Dedifferentiated amniotic fluid mesenchymal stem cell (primary cell): ENCODE measurements around the gene CLDN4.
A peak's percentile ranks its signal among the peaks of the same experiment; 100 is the strongest.
"Not testable (repeated sequence)": the region's sequence is repeated elsewhere in the genome, so short reads cannot be mapped to it uniquely, and the experiment has no call there.

Source experiments
- DNase-seq: peaks from one replicate; pipeline ENCODE4 v3.0.0-alpha.2; 2016; ENCODE audit errors: extremely low spot score

The CLDN4 gene

DNA sequence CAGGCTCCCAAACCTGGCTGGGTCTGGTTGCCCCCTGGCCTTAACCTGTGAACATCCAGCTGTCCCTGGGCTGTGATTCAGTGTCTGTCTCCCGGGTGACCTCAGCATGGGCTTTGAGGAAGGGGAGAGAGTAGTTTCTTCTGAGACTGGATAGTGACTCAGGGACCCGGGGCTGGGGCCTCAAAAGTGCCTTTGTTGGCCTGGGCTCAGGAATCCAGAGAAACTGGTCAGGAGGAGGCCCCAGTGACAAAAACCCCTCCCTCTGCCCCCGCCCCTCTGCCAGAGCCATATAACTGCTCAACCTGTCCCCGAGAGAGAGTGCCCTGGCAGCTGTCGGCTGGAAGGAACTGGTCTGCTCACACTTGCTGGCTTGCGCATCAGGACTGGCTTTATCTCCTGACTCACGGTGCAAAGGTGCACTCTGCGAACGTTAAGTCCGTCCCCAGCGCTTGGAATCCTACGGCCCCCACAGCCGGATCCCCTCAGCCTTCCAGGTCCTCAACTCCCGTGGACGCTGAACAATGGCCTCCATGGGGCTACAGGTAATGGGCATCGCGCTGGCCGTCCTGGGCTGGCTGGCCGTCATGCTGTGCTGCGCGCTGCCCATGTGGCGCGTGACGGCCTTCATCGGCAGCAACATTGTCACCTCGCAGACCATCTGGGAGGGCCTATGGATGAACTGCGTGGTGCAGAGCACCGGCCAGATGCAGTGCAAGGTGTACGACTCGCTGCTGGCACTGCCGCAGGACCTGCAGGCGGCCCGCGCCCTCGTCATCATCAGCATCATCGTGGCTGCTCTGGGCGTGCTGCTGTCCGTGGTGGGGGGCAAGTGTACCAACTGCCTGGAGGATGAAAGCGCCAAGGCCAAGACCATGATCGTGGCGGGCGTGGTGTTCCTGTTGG lies at the start of gene CLDN4:
Gene CLDN4 (plus strand): TSS at position 316 of the 903 bp plus-strand sequence. CDS start 206 bp downstream, at position 522.
- no peak for DNase-seq

DNA sequence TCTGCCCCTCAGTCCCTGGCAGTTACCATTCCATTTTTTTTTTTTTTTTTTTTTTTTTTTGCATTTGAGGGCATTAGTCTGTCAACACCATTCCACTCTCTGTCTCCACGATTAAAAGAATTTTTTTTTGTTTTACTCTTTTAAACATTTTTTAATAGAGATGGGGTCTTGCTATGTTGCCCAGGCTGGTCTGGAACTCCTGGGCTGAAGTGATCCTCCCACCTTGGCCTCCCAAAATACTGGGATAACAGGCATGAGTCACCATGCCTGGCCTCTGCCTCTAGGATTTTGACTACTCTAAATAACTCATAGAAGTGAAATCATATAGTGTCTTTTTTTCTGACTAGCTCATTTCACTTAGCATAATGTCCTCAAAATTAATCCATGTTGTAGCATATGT lies 44.2 kb upstream of the CLDN4 start:
- DNase-seq: no peak

DNA sequence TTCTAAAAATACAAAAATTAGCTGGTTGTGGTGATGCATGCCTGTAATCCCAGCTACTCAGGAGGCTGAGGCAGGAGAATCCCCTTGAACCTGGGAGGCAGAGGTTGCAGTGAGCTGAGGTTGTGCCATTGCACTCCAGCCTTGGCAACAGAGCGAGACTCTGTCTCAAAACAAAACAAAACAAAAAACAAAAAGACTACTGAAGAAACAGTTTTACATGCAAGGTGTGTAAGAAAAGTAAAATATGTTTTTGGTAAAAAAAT lies 43.1 kb upstream of the CLDN4 start:
- DNase-seq: not testable (repeated sequence)

- DNase-seq: no peak
Measured at GRCh38 chr7:73789051-73789450, 41.7 kb upstream of the CLDN4 start.

DNA sequence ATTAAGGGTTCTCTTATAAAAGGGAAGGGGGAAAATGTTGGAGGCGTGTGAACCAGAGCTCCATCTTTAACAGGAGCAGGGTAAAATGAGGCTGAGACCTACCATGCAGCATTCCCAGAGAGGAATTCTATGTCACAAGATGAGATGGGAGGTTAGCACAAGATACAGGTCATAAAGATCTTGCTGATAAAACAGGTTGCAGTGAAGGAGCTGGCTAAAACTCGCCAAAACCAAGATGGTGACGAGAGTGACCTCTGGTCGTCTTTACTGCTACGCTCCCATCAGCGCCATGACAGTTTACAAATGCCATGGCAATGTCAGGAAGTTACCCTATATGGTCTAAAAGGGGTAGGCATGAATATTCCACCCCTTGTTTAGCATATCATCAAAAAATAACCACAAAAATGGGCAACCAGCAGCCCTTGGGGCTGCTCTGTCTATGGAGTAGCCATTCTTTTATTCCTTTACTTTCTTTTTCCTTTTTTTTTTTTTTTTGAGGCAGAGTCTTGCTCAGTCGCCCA lies 39.6 kb upstream of the CLDN4 start:
- not testable (repeated sequence) for DNase-seq

DNA sequence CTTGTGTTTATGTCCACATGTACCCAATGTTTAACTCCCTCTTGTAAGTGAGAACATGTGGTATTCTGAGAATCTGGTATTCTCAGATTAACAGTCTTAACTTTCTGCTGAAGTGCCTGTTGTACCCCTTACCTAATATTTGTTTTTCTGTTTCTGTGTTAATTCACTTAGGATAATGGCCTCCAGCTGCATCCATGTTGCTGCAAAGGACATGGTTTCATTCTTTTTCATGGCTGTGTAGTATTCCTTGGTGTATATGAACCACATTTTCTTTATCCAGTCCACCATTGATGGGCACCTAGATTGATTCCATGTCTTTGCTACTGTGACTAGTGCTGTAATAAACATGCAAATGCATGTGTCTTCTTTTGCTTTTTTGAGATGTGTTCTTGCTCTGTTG lies 35.6 kb upstream of the CLDN4 start:
- not testable (repeated sequence) for DNase-seq

DNA sequence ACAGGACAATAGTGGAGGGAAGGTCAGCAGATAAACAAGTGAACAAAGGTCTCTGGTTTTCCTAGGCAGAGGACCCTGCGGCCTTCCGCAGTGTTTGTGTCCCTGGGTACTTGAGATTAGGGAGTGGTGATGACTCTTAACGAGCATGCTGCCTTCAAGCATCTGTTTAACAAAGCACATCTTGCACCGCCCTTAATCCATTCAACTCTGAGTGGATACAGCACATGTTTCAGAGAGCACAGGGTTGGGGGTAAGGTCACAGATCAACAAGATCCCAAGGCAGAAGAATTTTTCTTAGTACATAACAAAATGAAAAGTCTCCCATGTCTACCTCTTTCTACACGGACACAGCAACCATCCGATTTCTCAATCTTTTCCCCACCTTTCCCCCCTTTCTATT lies 34.1 kb upstream of the CLDN4 start:
- not testable (repeated sequence) for DNase-seq

GRCh38 chr7:73797176-73797575 lies 33.6 kb upstream of the CLDN4 start:
- not testable (repeated sequence) for DNase-seq

DNA sequence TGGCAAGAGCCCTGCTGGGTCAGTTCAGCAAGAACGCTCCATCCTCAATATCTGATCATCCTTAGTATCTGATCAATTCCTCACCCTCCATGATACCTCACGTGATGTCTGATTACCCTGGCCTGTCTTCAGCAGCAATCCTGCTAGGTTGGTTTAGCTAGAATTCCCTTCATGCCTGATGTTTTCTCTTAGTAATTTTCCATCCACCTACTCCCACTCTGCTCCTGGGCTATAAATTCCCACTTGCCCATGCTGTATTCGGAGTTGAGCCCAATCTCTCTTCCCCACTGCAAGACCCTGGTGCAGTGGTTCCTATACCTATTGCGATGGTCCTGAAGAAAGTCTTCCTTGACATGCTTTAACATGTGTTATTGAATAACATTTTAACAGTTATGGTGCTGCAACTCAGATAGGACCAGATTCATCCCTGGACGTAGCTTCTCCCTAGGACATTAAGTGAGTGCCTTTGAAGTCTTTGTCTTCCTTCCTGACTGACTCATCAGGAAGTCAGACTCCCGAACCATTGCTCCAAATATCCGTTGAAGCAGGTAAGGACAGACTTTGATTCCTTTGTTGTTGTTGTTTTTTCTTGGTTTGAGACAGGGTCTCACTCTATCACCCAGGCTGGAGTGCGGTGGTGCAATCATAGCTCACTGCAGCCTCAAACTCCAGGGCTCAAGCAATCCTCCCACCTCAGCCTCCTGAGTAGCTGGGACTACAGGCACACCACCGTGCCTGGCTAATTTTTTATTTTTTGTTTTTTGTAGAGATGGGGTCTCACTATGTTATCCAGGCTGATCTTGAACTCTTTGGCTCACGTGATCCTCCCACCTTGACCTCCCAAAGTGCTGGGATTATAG lies 31.3 kb upstream of the CLDN4 start:
- no peak for DNase-seq

- DNase-seq: no peak
Measured at GRCh38 chr7:73801577-73801976, 29.2 kb upstream of the CLDN4 start.

GRCh38 chr7:73802459-73802858 lies 28.3 kb upstream of the CLDN4 start:
- DNase-seq: no peak

DNA sequence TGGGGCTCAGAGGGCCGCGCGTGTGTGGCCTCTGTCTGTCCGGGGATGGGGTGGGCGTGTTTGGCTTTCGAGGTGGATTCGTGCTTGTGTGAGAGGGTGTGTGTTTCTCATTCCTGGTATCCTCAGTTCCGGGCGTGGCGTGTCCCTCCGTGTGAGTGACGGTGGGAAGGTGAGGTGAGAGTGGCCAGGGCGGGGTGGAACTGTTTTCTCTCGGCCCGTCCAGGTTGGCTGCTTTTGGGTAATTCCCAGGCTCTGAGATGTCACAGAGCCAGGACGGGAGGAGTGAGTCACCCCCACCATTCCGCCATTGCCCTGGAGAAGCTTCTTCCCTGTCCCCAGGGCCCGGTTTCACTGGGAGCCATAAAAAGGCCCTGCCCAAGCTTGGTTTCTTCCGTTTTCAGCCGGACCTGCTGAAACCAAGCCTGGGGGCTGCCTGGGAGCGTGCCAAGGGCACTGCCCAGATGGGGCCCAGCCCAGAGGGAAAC lies 21.3 kb upstream of the CLDN4 start:
- DNase-seq: no peak

- DNase-seq: no peak
Measured at GRCh38 chr7:73810998-73811360, 19.8 kb upstream of the CLDN4 start.

DNA sequence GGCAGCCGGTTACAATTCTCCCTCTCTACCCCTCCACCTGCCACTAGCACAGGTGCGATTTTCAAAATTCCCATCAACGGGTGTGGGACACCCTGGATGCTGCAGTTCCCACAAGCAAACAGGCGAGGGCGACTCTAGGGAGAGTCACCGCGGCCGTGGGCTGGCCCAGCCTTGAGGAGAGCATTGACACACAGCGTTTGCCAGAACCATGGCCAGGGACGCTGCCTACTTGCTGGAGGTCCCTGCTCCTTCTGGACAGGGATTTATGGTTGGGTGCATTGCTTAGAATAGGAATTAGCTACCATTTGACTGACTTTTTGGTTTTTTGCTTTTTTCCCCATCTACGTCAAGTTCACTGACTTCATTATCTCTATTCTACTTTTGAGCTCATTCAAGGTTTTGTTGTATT lies 19.0 kb upstream of the CLDN4 start:
- peak; percentile 18 for DNase-seq

GRCh38 chr7:73812996-73813395 lies 17.8 kb upstream of the CLDN4 start:
- no peak for DNase-seq

DNA sequence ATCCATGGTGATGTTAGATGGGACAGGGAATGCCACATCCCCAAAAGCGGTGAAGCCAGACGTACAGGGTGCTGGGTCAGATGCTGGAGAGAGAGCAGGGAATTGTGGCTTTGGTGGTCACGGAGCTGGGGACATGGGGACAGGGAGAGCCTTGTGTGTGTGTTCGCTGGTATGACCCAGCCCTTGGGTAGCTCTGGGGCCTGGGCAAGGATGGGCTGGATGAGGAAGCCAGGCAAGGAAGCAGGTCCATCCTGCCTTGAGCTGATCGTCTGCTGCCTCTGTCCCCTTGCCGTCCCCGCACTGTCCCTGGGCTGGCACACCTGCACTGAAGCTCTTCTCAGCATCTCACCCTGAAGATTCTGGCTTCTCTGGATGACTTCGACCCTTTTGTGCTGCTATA lies 15.4 kb upstream of the CLDN4 start:
- no peak for DNase-seq

DNA sequence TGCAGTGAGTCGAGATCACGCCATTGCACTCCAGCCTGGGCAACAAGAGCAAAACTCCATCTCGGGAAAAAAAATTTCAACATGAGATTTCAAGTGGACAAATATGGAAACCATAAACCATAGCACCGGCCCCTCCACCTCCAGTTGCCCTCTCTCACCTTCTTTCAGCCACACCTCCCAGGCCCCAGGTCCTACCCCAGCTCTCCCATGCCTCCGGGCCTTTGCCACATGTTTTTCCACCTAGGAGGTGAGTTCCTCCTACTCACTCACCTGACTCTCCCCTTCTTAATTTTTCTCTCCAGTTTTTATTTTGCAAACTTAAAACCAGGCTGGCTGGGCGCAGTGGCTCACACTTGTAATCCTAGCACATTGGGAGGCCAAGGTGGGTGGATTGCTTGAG lies 13.7 kb upstream of the CLDN4 start:
- no peak for DNase-seq

- DNase-seq: no peak
Measured at GRCh38 chr7:73820013-73820412, 10.8 kb upstream of the CLDN4 start.

DNA sequence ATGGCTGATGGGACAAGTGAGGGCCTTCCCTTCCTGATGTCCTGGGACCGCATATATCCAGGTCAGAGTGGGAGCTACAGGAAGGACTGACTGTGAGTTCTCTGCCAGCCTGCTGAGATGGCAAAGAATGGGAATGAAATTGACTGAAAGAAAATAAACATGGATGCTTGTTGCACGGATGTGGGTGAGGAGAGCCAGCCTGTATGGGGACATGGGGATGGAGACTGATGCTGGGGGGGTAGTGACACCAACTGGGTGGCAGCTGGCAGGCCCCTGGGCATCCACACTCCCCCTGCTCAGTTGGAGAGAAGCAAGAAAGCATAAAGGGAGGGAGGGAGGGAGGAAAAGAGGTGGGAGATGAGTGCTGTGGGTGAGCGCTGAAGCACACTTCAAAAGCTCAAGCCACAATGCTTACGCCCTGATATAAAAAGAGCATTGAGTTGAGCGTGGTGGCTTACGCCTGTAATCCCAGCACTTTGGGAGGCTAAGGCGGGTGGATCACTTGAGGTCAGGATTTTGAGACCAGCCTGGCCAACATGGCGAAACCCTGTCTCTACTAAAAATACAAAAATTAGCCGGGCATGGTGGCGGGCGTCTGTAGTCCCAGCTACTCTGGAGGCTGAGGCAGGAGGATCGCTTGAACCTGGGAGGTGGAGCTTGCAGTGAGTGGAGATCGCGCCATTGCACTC lies 9.1 kb upstream of the CLDN4 start:
- not testable (repeated sequence) for DNase-seq

- DNase-seq: peak; percentile 86
Measured at GRCh38 chr7:73822319-73823173, 8.2 kb upstream of the CLDN4 start.

DNA sequence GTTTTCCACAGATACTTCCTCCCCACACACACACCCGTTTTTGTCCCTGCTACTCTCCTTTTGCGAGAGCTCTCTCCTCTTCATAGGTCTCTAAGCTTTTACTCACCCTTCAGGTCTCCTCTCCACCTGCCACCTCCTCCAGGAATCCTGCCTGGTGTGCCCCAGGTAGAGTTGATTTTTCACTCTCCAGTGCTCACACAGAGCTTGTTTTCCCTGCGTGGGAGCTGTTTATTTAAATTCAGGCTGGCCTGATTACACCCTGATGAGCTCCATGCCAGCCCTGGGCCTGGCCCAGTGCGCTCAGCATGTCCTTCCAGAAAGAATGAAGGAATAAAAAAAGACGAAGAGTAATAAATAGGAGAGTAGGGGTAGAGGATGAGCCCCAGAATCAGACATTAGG lies 7.5 kb upstream of the CLDN4 start:
- DNase-seq: no peak
